ENCODE data around the gene PRDM4.

DNA sequence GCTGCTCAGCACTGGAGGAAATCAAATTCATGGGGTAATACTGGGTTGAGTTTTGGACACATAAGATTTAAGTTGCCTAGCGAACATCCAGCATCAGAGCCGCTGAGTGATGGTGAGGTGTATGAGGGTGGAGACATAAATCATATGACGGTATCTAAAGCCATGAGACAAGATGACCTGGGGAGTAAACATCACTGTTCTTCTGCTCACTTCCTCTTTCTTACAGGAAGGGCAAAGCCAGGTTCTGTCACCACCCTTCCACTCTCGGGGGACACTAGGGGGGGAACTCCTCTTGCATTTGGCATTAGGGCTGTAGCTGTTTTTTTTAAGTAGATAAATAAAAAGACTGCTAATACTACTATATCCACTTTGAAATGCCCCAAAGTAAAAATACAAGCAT lies 24.0 kb downstream of the PRDM4 start:
- TF ChIP-seq JUN (IDR thresholded peaks at IDR 0.05) (no peak), POLR2A (IDR thresholded peaks at IDR 0.05; ENCODE audit: low read length) (no peak), EHMT2 (IDR thresholded peaks at IDR 0.05; ENCODE audit: low read depth) (no peak)
- TF ChIP-seq, protein P1, sequence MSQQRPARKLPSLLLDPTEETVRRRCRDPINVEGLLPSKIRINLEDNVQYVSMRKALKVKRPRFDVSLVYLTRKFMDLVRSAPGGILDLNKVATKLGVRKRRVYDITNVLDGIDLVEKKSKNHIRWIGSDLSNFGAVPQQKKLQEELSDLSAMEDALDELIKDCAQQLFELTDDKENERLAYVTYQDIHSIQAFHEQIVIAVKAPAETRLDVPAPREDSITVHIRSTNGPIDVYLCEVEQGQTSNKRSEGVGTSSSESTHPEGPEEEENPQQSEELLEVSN (IDR thresholded peaks at IDR 0.05; ENCODE audit: borderline replicate concordance, low read depth) = no peak
- TF ChIP-seq, protein P2, sequence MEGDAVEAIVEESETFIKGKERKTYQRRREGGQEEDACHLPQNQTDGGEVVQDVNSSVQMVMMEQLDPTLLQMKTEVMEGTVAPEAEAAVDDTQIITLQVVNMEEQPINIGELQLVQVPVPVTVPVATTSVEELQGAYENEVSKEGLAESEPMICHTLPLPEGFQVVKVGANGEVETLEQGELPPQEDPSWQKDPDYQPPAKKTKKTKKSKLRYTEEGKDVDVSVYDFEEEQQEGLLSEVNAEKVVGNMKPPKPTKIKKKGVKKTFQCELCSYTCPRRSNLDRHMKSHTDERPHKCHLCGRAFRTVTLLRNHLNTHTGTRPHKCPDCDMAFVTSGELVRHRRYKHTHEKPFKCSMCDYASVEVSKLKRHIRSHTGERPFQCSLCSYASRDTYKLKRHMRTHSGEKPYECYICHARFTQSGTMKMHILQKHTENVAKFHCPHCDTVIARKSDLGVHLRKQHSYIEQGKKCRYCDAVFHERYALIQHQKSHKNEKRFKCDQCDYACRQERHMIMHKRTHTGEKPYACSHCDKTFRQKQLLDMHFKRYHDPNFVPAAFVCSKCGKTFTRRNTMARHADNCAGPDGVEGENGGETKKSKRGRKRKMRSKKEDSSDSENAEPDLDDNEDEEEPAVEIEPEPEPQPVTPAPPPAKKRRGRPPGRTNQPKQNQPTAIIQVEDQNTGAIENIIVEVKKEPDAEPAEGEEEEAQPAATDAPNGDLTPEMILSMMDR (IDR thresholded peaks at IDR 0.05) = no peak
- TF ChIP-seq, protein P3, sequence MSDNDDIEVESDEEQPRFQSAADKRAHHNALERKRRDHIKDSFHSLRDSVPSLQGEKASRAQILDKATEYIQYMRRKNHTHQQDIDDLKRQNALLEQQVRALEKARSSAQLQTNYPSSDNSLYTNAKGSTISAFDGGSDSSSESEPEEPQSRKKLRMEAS (IDR thresholded peaks at IDR 0.05) = no peak
- TF ChIP-seq, protein P4, sequence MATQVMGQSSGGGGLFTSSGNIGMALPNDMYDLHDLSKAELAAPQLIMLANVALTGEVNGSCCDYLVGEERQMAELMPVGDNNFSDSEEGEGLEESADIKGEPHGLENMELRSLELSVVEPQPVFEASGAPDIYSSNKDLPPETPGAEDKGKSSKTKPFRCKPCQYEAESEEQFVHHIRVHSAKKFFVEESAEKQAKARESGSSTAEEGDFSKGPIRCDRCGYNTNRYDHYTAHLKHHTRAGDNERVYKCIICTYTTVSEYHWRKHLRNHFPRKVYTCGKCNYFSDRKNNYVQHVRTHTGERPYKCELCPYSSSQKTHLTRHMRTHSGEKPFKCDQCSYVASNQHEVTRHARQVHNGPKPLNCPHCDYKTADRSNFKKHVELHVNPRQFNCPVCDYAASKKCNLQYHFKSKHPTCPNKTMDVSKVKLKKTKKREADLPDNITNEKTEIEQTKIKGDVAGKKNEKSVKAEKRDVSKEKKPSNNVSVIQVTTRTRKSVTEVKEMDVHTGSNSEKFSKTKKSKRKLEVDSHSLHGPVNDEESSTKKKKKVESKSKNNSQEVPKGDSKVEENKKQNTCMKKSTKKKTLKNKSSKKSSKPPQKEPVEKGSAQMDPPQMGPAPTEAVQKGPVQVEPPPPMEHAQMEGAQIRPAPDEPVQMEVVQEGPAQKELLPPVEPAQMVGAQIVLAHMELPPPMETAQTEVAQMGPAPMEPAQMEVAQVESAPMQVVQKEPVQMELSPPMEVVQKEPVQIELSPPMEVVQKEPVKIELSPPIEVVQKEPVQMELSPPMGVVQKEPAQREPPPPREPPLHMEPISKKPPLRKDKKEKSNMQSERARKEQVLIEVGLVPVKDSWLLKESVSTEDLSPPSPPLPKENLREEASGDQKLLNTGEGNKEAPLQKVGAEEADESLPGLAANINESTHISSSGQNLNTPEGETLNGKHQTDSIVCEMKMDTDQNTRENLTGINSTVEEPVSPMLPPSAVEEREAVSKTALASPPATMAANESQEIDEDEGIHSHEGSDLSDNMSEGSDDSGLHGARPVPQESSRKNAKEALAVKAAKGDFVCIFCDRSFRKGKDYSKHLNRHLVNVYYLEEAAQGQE (IDR thresholded peaks at IDR 0.05) = no peak

Data from A549 (cell line).